GM18520 (cell line): ENCODE data around the gene UCN2.

Experiments used
- ATAC-seq: cut with Tn5 transposase; IDR thresholded peaks from one replicate; pipeline ENCODE4 v1.9.1; 2021; ENCODE audit not compliant: unreplicated experiment

The UCN2 gene

DNA sequence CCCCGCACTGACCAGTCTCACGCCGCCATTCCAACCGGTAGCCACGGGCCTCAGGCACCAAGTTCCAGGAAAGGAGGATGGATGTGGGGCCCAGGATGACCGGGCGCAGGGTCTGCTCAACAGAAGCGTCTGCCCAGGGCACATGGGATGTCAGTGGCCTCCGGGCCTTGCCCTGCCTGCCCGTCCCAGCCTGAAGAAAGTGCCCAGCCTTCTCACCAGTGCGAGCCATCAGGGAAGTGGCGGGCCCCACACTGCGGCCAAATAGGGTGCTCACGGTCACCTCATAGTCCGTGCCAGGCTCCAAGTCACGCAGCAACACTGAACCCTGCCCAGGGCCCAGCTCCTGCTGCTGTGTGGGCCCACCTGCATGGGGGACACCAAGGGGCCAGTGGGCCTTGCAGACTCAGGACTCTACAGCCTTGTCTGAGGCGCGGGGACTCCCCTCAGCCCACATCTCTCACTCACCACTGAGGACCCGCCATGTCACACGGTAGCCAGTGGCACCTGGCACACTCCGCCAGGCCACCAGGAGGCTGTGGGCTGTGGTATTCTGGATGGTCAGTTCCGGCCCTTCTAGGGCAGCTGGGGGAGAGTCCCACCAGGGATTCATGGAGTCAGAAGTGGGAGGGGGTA is 28.4 kb upstream of the UCN2 start:
- ATAC-seq = no peak

GRCh38 chr3:48591436-48591835 is 27.9 kb upstream of the UCN2 start:
- no peak for ATAC-seq

GRCh38 chr3:48588230-48588629 is 24.6 kb upstream of the UCN2 start:
- no peak for ATAC-seq

GRCh38 chr3:48587686-48588085 is 24.1 kb upstream of the UCN2 start:
- ATAC-seq = no peak

GRCh38 chr3:48585411-48585810 is 21.8 kb upstream of the UCN2 start:
- ATAC-seq = no peak

DNA sequence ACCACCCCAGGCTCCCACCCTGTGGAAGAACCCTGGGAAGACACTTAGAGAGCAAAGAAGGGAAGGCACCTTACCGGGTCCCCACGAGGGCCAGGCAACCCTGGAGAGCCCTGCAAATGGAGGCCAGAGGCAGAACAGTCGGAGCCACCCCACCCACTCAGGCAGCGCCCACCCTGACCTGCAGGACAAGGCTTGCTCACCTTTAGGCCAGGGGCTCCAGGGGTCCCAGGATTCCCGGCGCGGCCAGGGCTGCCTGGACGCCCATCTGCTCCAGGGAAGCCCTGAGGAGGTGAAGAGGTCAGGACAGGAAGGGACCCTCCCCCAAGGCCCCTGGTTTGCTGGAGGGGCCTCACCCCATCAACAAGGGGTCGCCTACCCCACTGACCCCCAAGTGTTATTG is 21.3 kb upstream of the UCN2 start:
- ATAC-seq = no peak

GRCh38 chr3:48581621-48582481 is 18.3 kb upstream of the UCN2 start:
- no peak for ATAC-seq

- no peak for ATAC-seq
These were observed 13.1 kb upstream of the UCN2 start for GRCh38 chr3:48576647-48577046.

GRCh38 chr3:48575366-48575765 is 11.8 kb upstream of the UCN2 start:
- no peak for ATAC-seq

DNA sequence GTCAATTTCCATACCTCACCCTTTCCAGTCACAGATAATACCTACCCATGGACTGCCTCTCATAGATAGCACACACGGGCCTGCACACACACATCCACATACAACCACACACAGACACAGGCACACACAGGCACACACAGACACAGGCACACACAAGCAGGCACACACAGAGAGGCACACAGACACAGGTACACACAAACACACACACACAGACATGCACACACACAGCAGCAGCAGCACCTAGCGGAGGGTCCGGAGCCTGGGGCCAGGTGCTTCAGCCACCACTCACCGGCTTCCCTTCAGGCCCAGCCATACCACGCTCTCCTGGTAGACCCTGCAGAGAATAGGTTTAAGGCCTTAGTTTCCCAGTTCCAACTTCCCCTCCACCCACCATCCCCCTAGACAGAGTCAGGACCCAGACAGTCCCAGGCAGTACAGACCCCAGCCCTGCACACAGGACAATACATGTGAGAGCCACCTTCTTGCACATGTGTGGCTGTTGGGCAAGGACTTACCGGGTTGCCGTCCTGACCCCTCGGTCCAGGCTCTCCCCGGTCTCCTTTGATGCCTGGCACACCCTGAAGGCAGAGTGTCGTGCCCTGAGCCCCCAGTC is 10.5 kb upstream of the UCN2 start:
- no peak for ATAC-seq

DNA sequence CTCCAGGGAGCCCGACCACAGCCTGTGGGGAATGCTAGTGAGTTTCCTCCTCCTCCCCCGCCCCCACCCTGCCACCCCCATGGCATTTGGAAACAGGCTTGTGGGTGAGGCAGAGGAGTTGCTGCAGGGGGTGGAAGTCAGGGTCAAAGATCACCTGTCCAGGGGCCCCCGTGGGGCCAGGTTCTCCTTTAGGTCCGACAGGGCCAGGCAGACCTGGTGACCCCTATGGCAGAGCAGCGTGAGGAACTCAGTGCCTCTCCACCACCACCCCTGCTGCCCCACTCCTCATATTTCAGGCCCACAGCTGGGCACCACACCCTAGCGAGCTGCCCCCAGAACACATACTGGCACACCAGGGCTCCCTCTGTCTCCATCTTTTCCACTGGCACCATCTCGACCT is 8.9 kb upstream of the UCN2 start:
- no peak for ATAC-seq

DNA sequence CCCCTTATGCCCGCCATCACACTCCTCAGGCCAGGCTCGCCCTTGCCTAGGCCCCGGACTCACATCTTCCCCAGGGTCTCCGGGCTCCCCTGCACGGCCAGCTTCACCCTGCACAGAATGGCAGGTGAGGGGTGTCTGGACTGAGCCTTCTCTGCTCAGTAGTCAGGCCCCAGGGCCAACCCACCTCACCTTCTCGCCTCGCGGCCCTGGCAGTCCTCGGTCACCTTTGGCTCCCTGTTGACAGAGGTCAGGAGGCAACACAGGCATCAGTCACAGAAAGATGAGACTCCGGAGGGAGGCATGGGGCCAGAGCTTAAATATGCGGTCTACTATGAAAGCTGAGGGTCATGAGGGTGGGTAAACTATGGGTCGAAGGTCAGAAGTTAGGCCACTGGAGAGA is 8.4 kb upstream of the UCN2 start:
- no peak for ATAC-seq

DNA sequence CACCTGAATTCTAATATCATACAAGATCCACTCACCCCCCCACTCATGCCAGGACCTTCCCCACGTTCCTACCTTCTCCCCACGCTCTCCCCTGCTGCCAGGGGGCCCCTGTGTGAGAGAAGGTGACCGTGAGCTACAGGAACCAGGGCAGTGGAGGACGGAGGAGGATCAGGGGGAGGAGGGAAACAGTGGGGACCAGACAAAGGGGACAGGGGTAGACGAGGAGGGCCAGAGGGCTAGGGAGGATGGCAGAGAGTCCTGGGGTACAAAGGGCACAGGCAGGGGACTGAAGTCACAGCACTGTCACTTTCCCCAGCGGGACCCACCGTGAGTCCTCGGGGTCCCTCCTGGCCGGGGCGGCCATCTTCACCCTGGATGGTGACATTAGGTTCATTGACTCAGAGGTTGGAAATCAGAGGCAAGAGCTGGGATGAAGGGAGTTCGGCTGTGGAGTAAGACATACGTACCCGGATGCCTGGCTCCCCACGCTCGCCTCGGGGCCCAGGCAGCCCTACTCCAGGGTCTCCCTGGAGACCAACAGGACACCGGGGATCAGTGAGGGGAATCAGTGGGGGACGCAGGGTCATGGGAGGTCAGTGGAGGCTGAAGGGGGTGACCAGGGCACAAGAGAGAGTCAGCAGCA is 6.3 kb upstream of the UCN2 start:
- no peak for ATAC-seq

- no peak for ATAC-seq
These were observed 5.8 kb upstream of the UCN2 start for GRCh38 chr3:48569400-48569799.

GRCh38 chr3:48568476-48568875 is 4.9 kb upstream of the UCN2 start:
- ATAC-seq = no peak

GRCh38 chr3:48567500-48567899 is 3.9 kb upstream of the UCN2 start:
- no peak for ATAC-seq

- ATAC-seq = no peak
These were observed 3.5 kb upstream of the UCN2 start for GRCh38 chr3:48567090-48567489.

GRCh38 chr3:48566401-48566760 is 2.8 kb upstream of the UCN2 start:
- ATAC-seq = no peak

- ATAC-seq = no peak
These were observed 2.2 kb upstream of the UCN2 start for GRCh38 chr3:48565591-48566400.

DNA sequence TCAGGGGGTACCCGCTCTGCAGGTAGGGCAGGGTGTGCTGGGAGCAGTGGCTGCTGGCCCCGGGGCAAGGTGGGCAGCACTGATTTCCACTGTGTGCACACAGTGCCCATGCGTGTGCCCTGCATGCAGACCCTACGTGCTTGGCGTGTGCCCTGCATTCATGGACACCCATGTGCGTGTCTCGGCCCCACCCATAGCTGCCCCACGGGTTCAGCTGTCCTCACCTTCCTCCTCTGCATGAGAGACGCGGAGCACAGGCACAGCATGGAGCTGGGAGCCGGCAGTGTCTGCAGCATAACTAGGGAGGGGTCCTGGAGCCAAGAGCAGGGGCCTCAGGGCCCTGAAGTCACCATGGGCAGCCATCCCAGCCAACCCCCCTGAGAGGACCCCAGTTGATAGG is 1.6 kb upstream of the UCN2 start:
- no peak for ATAC-seq

GRCh38 chr3:48564667-48565066 is 1.1 kb upstream of the UCN2 start:
- no peak for ATAC-seq
